H9 (cell line): Measurements from ENCODE around the gene DOLPP1. TPM values are rescaled to one million over a fixed set of nuclear protein-coding genes. Genes with fewer than 3 reads are reported as not detected.

Experiments used
- DNase-seq: peaks from one replicate; pipeline ENCODE4 v3.0.0-alpha.2; 2017
- H2AFZ ChIP-seq: one replicate; pipeline ENCODE4 v1.6.1; 2013; ENCODE audit warnings: mild to moderate bottlenecking, low read length, control low read depth, moderate library complexity
- H2AK5ac ChIP-seq: 2 replicates; pipeline ENCODE4 v1.6.1; 2013; ENCODE audit warnings: low read length, control low read depth, mixed read lengths; ENCODE audit not compliant: insufficient read length
- H2BK120ac ChIP-seq: one replicate; pipeline ENCODE4 v1.6.1; 2013; ENCODE audit warnings: low read depth, mild to moderate bottlenecking, low read length, control low read depth, inconsistent platforms; ENCODE audit not compliant: poor library complexity, severe bottlenecking
- H2BK12ac ChIP-seq: 2 replicates; pipeline ENCODE4 v1.6.1; 2013; ENCODE audit warnings: low read length, control low read depth, mixed read lengths, low read depth; ENCODE audit not compliant: insufficient read length
- H2BK15ac ChIP-seq: 2 replicates; pipeline ENCODE4 v1.6.1; 2013; ENCODE audit warnings: low read depth, low read length, control low read depth
- H2BK20ac ChIP-seq: one replicate; pipeline ENCODE4 v1.6.1; 2013; ENCODE audit warnings: low read depth, mild to moderate bottlenecking, low read length, control low read depth, inconsistent platforms; ENCODE audit not compliant: poor library complexity, severe bottlenecking
- H2BK5ac ChIP-seq: 2 replicates; pipeline ENCODE4 v1.6.1; 2013; ENCODE audit warnings: low read length, control low read depth, mixed read lengths; ENCODE audit not compliant: insufficient read length
- H3K14ac ChIP-seq: 2 replicates; pipeline ENCODE4 v1.6.1; 2013; ENCODE audit warnings: low read length, control low read depth; ENCODE audit not compliant: insufficient read depth
- H3K18ac ChIP-seq: 2 replicates; pipeline ENCODE4 v1.6.1; 2013; ENCODE audit warnings: low read depth, mild to moderate bottlenecking, mixed read lengths, low read length, control low read depth; ENCODE audit not compliant: insufficient read length
- H3K23ac ChIP-seq: 2 replicates; pipeline ENCODE4 v1.6.1; 2013; ENCODE audit warnings: low read length, control low read depth, mixed read lengths, low read depth; ENCODE audit not compliant: insufficient read length
- H3K23me2 ChIP-seq: 2 replicates; pipeline ENCODE4 v1.6.1; 2013; ENCODE audit warnings: low read depth, mild to moderate bottlenecking, mixed read lengths, low read length, control low read depth; ENCODE audit not compliant: insufficient read length, poor library complexity, severe bottlenecking
- H3K27ac ChIP-seq: 2 replicates; pipeline ENCODE4 v1.5.1; 2013; ENCODE audit warnings: low read length, control low read depth, mixed read lengths, low read depth; ENCODE audit not compliant: insufficient read length
- H3K27me3 ChIP-seq: 2 replicates; pipeline ENCODE4 v1.6.1; 2013; ENCODE audit warnings: low read length, control low read depth, inconsistent platforms; ENCODE audit not compliant: insufficient read depth
- H3K4ac ChIP-seq: 2 replicates; pipeline ENCODE4 v1.6.1; 2013; ENCODE audit warnings: low read depth, mild to moderate bottlenecking, control low read depth, inconsistent platforms, low read length, moderate library complexity
- H3K4me1 ChIP-seq: 2 replicates; pipeline ENCODE4 v1.6.1; 2013; ENCODE audit warnings: low read length, control low read depth, inconsistent platforms; ENCODE audit not compliant: insufficient read depth
- H3K4me2 ChIP-seq: 2 replicates; pipeline ENCODE4 v1.6.1; 2013; ENCODE audit warnings: low read length, control low read depth, mixed read lengths; ENCODE audit not compliant: insufficient read length, insufficient read depth
- H3K56ac ChIP-seq: 2 replicates; pipeline ENCODE4 v1.6.1; 2013; ENCODE audit warnings: low read depth, mild to moderate bottlenecking, mixed read lengths, low read length, control low read depth; ENCODE audit not compliant: insufficient read length
- H3K79me1 ChIP-seq: 2 replicates; pipeline ENCODE4 v1.6.1; 2013; ENCODE audit warnings: low read depth, mild to moderate bottlenecking, moderate library complexity, low read length, control low read depth, inconsistent platforms; ENCODE audit not compliant: insufficient read depth, poor library complexity, severe bottlenecking
- H3K79me2 ChIP-seq: 2 replicates; pipeline ENCODE4 v1.6.1; 2013; ENCODE audit warnings: low read length, control low read depth, inconsistent platforms; ENCODE audit not compliant: insufficient read depth
- H3K9ac ChIP-seq: 2 replicates; pipeline ENCODE4 v1.6.1; 2013; ENCODE audit warnings: low read length, control low read depth, mixed read lengths; ENCODE audit not compliant: insufficient read length; ENCODE audit errors: extremely low read depth
- H3K9me3 ChIP-seq: one replicate; pipeline ENCODE4 v1.6.1; 2013; ENCODE audit warnings: low read depth, low read length, inconsistent platforms; ENCODE audit not compliant: control insufficient read depth
- H3T11ph ChIP-seq: one replicate; pipeline ENCODE4 v1.6.1; 2013; ENCODE audit warnings: mild to moderate bottlenecking, low read length, control low read depth, inconsistent platforms
- H4K20me1 ChIP-seq: one replicate; pipeline ENCODE4 v1.6.1; 2013; ENCODE audit not compliant: control insufficient read depth, insufficient read length, insufficient read depth
- H4K5ac ChIP-seq: 2 replicates; pipeline ENCODE4 v1.6.1; 2013; ENCODE audit warnings: low read depth, mild to moderate bottlenecking, mixed read lengths, low read length, control low read depth; ENCODE audit not compliant: insufficient read length
- H4K8ac ChIP-seq: replicated peaks from 2 replicates; pipeline ENCODE4 v1.6.1; 2013; ENCODE audit warnings: low read length, control low read depth, mixed read lengths, low read depth; ENCODE audit not compliant: insufficient read length
- H4K91ac ChIP-seq: 2 replicates; pipeline ENCODE4 v1.6.1; 2013; ENCODE audit warnings: low read depth, mild to moderate bottlenecking, moderate library complexity, mixed read lengths, low read length, control low read depth; ENCODE audit not compliant: insufficient read length
- H3K27ac Mint-ChIP-seq, 3 experiments: 2 replicates in 2 of 3; 3 replicates in 1 of 3; pipeline ENCODE4 v1.8.0; 2020 to 2021; ENCODE audit warnings: mixed read lengths in 3 of 3, mild to moderate bottlenecking in 1 of 3, moderate library complexity in 1 of 3
- H3K27me3 Mint-ChIP-seq: 2 replicates; pipeline ENCODE4 v1.8.0; 2021; ENCODE audit warnings: low read depth, mild to moderate bottlenecking, moderate library complexity, mixed read lengths
- H3K36me3 Mint-ChIP-seq, 3 experiments: 2 replicates in 2 of 3; 3 replicates in 1 of 3; pipeline ENCODE4 v1.8.0; 2020 to 2021; ENCODE audit warnings: low read depth in 3 of 3, mixed read lengths in 3 of 3; ENCODE audit not compliant: insufficient read depth in 1 of 3
- H3K4me1 Mint-ChIP-seq, 2 experiments: 2 replicates each; pipeline ENCODE4 v1.8.0; 2020; ENCODE audit warnings: mixed read lengths in 2 of 2
- H3K4me3 Mint-ChIP-seq, 2 experiments: 2 replicates in 1 of 2; 3 replicates in 1 of 2; pipeline ENCODE4 v1.8.0; 2020 to 2021; ENCODE audit warnings: mild to moderate bottlenecking in 2 of 2, mixed read lengths in 2 of 2, moderate library complexity in 1 of 2
- H3K9me3 Mint-ChIP-seq, 2 experiments: 2 replicates in 1 of 2; 3 replicates in 1 of 2; pipeline ENCODE4 v1.8.0; 2020; ENCODE audit warnings: mild to moderate bottlenecking in 2 of 2, mixed read lengths in 2 of 2, moderate library complexity in 1 of 2
- CTCF ChIP-seq: fragments of 200-600 bp; sonication (generic); conservative IDR thresholded peaks from 3 replicates; pipeline ENCODE4 v1.8.0; 2021; ENCODE audit warnings: antibody characterized with exemption, mild to moderate bottlenecking
- WGBS: extraction: QIAGEN DNeasy Blood & Tissue Kit; methylation state at CpG from one replicate; pipeline ENCODE4 v1.1.7; 2013; ENCODE audit warnings: missing lambda C conversion rate, low lambda C conversion rate, mixed read lengths; ENCODE audit not compliant: insufficient read length; ENCODE audit errors: extremely low coverage; 5-methylcytosine and 5-hydroxymethylcytosine counted together
- total RNA-seq: library from RNA; stranded (reverse); gene quantifications from 2 replicates; pipeline ENCODE4 v1.2.1, GENCODE V29; 2021

Gene DOLPP1
- total RNA-seq, 1 experiment from 2014 or later = 42.6 TPM

GRCh38 chr9:129038109-129038852 lies 42.6 kb upstream of the DOLPP1 start:
- no peak overlapping the region for H3K9ac ChIP-seq
- peak overlapping the region in 1 of 3 experiments; percentile 67; a peak in 1 of 7 replicates for H3K27ac Mint-ChIP-seq

More at GRCh38 chr9:129038109-129038852, 42.6 kb upstream of the DOLPP1 start:
- Histone ChIP-seq H3K27ac (no peak overlapping the region), H2BK120ac (no peak overlapping the region), H3K4me1 (no peaks in the 10 kb centered on the region), H2BK5ac (no peak overlapping the region), H3K23ac (no peak overlapping the region), H3K56ac (no peak overlapping the region), H4K5ac (no peak overlapping the region), H4K8ac (no peak overlapping the region), H3K4me2 (peak overlapping the region; percentile 91), H3K4ac (no peak overlapping the region), H2AK5ac (no peak overlapping the region), H3T11ph (no peak overlapping the region), H2BK12ac (no peak overlapping the region), H3K9me3 (no peaks in the 10 kb centered on the region), H3K14ac (no peak overlapping the region), H3K79me1 (no peaks in the 10 kb centered on the region), H2BK15ac (no peak overlapping the region), H2BK20ac (no peak overlapping the region), H3K18ac (no peak overlapping the region), H3K23me2 (peaks cover 7% of the 10 kb centered on the region), H4K91ac (no peak overlapping the region), H3K79me2 (peaks cover 3% of the 10 kb centered on the region; the same call in 1 of the 2 replicates), H2AFZ (no peak overlapping the region), H3K27me3 (no peaks in the 10 kb centered on the region), H4K20me1 (no peaks in the 10 kb centered on the region)
- no peak for TF ChIP-seq CTCF
- no CpG with 5 or more reads among the region's 8 CpGs for WGBS
- H3K4me3 Mint-ChIP-seq = peak overlapping the region; percentile 97 to 99
- DNase-seq = no peak
- peaks cover 9 to 24% (median 18%) of the 10 kb centered on the region in 3 experiments; a peak in 6 of 7 replicates for H3K36me3 Mint-ChIP-seq
- no peaks in the 10 kb centered on the region for H3K27me3 Mint-ChIP-seq
- H3K4me1 Mint-ChIP-seq = peaks cover 18% of the 10 kb centered on the region in 2 experiments
- no peaks in the 10 kb centered on the region for H3K9me3 Mint-ChIP-seq
